ENCODE data around the gene PMVK.

GRCh38 chr1:154902938-154903566, 33.5 kb downstream of the PMVK start:
- TF ChIP-seq, protein P1, sequence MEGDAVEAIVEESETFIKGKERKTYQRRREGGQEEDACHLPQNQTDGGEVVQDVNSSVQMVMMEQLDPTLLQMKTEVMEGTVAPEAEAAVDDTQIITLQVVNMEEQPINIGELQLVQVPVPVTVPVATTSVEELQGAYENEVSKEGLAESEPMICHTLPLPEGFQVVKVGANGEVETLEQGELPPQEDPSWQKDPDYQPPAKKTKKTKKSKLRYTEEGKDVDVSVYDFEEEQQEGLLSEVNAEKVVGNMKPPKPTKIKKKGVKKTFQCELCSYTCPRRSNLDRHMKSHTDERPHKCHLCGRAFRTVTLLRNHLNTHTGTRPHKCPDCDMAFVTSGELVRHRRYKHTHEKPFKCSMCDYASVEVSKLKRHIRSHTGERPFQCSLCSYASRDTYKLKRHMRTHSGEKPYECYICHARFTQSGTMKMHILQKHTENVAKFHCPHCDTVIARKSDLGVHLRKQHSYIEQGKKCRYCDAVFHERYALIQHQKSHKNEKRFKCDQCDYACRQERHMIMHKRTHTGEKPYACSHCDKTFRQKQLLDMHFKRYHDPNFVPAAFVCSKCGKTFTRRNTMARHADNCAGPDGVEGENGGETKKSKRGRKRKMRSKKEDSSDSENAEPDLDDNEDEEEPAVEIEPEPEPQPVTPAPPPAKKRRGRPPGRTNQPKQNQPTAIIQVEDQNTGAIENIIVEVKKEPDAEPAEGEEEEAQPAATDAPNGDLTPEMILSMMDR (IDR thresholded peaks at IDR 0.05; ENCODE audit: borderline replicate concordance, extremely low read depth, low read length, poor library complexity, severe bottlenecking) = no peak
- TF ChIP-seq EZH2 (IDR thresholded peaks at IDR 0.05; ENCODE audit: borderline replicate concordance, low read depth, low read length, severe bottlenecking) = no peak
